RPMI7951 (cell line): ENCODE results near the gene ZSWIM5. TPM values are rescaled to one million over a fixed set of nuclear protein-coding genes. Genes with fewer than 3 reads are reported as not detected.
"Not testable (repeated sequence)": the region's sequence is repeated elsewhere in the genome, so short reads cannot be mapped to it uniquely, and the experiment has no call there.

Experiments used
- DNase-seq: peaks from one replicate; pipeline ENCODE4 v3.0.0-alpha.2; 2012; ENCODE audit warnings: low read depth
- total RNA-seq: library from RNA; depleted of rRNA; stranded (reverse); fragments of >200 nt; shearing (Covaris generic); gene quantifications from 2 replicates; pipeline ENCODE4 v1.2.3, GENCODE V29; 2014

The ZSWIM5 gene
- total RNA-seq, 1 experiment from 2014 or later, result not detected

DNA sequence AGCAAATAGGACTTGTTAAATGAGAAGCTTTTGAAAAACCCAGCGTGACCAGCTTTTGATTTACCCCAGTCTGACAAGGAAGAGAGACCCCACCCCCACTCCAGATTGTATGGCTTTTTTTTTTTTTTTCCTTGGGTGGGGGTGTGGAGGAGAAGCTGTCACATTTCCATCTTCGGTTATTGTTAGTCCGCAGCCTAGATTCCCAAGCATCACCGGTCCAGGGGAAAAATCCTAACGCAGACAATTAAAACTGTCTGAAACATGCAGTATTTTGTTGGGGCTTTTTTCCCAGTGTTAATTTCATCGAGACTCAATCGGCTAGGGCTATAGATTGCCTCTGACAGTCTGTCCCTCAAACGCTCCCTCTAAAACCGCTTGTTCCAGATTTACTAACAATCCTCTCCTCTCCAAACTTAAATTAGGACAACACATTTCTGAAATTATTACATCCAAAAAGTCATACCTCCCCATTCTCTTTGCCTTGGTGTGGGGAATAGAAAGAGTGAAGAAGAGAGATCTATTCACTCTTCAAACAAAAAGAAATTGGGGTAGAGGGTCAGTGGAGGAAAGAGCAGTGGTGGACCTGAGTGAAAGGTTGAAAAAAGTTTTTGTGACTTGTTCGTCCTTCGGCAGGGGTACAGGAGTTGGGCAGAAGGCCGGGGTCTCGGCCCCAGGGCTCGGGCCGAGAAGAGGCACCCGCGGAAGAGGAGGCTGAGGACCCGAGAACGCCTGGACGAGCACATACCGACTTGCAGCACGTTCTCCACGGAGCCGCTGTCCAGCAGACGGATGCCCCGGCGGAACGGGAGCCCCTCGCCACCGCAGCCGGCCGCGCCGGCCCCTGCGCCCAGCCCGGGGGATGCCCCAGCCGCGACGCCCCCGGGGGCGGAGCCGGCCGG is 1.1 kb downstream of the ZSWIM5 start:
- peak; percentile 25 for DNase-seq

- DNase-seq, result no peak
Observed at GRCh38 chr1:45200906-45201500, 5.4 kb downstream of the ZSWIM5 start.

DNA sequence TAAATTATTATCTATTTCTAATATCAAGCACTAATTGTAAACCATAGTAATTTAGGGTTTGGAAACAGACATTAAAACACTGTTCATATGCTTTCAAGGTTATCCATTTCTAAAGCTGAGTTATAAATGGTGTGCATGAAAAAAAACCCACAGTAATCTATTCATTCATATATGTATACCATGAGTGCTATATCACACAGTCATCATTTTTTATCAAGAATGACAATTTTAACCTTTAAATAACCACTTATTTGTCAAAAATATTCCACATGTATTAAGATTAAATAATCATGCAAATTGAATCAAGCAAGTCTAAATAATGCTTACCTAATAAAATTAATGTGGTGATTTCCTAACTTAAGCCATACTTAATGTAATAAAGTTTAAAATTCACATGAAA is 6.0 kb downstream of the ZSWIM5 start:
- DNase-seq, result no peak

DNA sequence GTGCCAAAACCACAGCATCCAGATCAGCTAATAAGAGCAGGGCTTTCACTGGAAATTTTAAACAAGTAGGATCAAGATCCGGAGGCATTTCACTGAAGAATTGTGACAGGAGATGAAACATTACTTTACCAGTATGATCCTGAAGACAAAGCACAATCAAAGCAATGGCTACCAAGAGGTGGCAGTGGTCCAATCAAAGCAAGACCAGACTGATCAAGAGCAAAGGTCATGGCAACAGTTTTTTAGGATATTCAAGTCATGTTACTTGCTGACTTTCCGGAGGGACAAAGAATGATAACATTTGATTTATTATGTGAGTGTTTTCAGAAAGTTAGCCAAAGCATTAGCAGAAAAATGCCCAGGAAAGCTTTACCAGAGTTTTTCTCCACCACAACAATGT is 8.2 kb downstream of the ZSWIM5 start:
- no peak for DNase-seq

DNA sequence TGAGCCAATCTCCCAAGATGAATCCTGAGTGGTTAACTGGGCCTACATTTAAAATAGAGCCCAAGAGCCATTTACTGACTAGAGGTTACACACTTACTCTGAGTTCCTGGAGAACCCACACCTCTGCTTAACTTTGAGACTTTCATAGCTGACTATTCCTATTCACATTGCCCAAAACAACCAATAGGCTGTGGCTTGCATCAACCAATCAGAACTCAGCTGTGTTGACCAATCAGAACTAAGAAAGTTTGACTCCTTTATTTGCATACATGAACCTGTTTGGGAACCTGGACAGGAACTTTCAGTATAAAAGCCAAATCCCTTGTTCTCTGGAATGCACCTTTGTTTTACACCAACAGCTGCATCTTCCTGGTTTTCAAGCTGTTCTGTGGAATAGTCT is 9.5 kb downstream of the ZSWIM5 start:
- no peak for DNase-seq

DNA sequence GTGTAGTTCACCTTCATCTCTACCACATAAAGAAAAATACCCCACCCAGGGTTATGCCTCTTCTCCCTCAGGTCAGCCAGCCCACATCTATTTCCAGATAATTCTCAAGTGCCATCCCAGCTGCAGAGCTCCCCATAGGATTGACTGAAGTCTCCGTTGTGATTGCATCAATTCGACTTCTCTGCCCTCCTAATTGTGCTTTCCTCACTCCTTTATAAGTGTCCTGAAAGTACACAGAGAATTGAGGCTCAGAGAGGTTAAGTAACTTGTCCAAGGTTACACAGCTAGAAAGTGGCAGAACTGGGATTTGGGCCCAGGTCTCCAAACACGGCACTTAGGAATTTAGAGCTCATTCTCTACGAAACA is 15.0 kb downstream of the ZSWIM5 start:
- no peak for DNase-seq

DNA sequence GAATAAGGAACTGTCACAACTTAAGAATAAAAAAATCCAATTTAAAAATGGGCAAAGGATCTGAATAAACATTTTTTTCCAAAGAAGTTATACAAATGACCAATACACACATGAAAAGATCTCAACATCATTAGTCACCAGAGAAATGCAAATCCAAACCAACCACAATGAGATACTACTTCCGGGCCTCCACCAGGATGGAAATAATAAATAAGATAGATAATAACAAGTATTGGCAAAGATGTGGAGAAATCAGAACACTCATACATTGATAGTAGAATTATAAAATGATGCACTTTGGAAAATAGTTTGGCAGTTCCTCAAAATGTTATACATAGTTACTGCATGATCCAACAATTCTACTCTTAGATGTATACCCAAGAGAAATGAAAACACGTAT is 18.7 kb downstream of the ZSWIM5 start:
- DNase-seq, result no peak

- DNase-seq, result not testable (repeated sequence)
Observed at GRCh38 chr1:45179918-45180519, 26.4 kb downstream of the ZSWIM5 start.

DNA sequence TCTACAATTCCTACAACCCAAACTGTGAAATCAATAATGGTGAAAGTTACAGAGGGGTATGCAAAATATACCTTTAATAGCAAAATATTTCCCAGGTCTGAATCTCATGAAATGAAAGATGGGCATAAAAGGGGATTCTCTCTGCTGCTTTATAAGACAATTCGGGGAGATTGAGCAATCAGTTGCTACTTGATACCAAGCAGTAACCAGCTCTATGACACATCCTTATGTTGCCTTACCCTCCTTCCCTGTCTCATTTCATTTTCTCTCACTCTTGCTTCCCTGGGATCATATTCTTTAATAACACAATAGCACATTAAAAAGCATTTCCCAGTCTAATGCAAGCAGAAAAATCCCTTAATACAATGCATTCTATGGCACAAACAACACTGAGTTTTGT is 29.0 kb downstream of the ZSWIM5 start:
- DNase-seq, result no peak

- no peak for DNase-seq
Observed at GRCh38 chr1:45172764-45173163, 33.6 kb downstream of the ZSWIM5 start.

GRCh38 chr1:45172005-45172404 is 34.4 kb downstream of the ZSWIM5 start:
- DNase-seq, result no peak

- DNase-seq, result no peak
Observed at GRCh38 chr1:45171575-45171974, 34.8 kb downstream of the ZSWIM5 start.

DNA sequence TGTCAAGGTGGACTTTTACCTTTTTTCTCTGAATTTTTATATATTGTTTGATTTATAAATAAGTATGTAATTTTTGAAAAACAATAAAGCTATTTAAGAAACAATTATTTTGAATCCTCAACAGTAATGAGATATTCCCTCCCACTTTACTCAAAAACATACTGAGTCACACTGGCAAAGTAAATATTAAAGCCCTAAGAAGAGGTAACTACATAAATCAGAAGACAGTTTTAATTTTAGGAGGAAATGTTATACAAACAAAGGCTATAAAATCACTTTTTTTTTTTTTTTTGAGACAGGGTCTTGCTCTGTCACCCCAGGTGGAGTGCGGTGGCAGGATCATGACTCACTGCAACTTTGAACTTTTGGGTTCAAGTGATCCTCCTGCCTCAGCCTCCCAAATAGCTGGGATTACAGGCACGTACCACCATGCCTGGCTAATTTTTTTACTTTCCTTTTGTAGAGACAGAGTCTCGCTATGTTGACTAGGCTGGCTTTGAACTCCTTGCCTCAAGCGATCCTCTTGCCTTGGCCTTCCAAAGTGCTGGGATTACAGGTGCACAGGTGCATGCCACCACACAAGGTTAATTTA is 36.2 kb downstream of the ZSWIM5 start:
- DNase-seq, result no peak

- DNase-seq, result not testable (repeated sequence)
Observed at GRCh38 chr1:45167947-45168346, 38.5 kb downstream of the ZSWIM5 start.

- not testable (repeated sequence) for DNase-seq
Observed at GRCh38 chr1:45164307-45164706, 42.1 kb downstream of the ZSWIM5 start.

DNA sequence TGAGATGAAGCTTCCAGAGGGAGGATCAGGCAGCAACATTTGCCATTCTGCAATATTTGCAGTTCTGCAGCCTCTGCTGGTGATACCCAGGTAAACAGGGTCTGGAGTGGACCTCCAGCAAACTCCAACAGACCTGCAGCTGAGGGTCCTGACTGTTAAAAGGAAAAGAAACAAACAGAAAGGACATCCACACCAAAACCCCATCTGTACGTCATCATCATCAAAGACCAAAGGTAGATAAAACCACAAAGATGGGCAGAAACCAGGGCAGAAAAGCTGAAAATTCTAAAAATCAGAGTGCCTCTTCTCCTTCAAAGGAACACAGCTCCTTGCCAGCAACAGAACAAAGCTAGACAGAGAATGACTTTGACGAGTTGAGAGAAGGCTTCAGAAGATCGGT is 43.3 kb downstream of the ZSWIM5 start:
- not testable (repeated sequence) for DNase-seq

- not testable (repeated sequence) for DNase-seq
Observed at GRCh38 chr1:45162041-45163035, 44.1 kb downstream of the ZSWIM5 start.

- no peak for DNase-seq
Observed at GRCh38 chr1:45155957-45156356, 50.4 kb downstream of the ZSWIM5 start.

GRCh38 chr1:45155423-45155822 is 51.0 kb downstream of the ZSWIM5 start:
- DNase-seq, result no peak

- DNase-seq, result no peak
Observed at GRCh38 chr1:45152126-45152525, 54.3 kb downstream of the ZSWIM5 start.

DNA sequence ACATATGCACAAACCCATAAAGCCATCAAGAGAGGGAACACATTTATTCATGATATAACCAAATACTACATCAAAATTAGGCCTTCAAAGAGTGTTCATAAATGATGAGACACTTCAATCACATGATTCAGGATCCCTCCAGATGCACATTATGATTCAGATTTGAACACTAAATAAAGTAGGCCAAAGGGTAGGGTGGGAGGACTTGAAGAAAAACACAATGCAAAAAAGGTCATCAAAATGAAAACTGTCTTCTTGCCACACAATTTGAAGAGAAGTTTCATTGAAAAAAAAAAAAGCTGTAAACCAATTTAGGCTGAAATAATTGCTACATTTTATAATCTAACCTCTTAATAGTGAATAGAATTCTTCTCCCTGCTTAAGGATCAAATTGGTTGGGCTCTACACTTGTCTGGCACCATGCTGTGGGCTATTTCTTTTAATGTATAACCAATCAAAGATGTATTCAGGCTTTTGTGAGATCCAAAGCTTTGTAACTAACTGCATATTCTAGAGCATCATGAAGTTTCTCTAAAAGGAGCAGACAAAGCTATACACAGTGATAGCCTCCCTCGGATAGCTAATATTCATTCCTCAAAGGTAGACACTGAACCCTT is 58.1 kb downstream of the ZSWIM5 start:
- no peak for DNase-seq
